Neural progenitor cell (in vitro differentiated cells): ENCODE measurements around the gene ANKRD18A. TPM values are rescaled to one million over a fixed set of nuclear protein-coding genes. Genes with fewer than 3 reads are reported as not detected.

Experiments used
- DNase-seq: peaks from one replicate; pipeline ENCODE4 v3.0.0-alpha.2; 2016; ENCODE audit warnings: low spot score
- H2AFZ ChIP-seq: fragments of 200-600 bp; sonication (generic); replicated peaks from 2 replicates; pipeline ENCODE4 v1.6.1; 2016; ENCODE audit warnings: antibody characterized with exemption
- H3F3A ChIP-seq: fragments of 200-600 bp; sonication (generic); 2 replicates; pipeline ENCODE4 v1.6.1; 2016; ENCODE audit warnings: antibody characterized with exemption, low read depth
- H3K27ac ChIP-seq: fragments of 200-600 bp; sonication (generic); 2 replicates; pipeline ENCODE4 v1.5.1; 2016; ENCODE audit warnings: mild to moderate bottlenecking
- H3K27me3 ChIP-seq: fragments of 200-600 bp; sonication (generic); 2 replicates; pipeline ENCODE4 v1.6.1; 2016; ENCODE audit warnings: mild to moderate bottlenecking, moderate library complexity
- H3K36me3 ChIP-seq: fragments of 200-600 bp; sonication (generic); 2 replicates; pipeline ENCODE4 v1.5.1; 2016
- H3K4me1 ChIP-seq: fragments of 200-600 bp; sonication (generic); 2 replicates; pipeline ENCODE4 v1.6.1; 2016; ENCODE audit warnings: mixed run types
- H3K4me2 ChIP-seq: fragments of 200-600 bp; sonication (generic); 2 replicates; pipeline ENCODE4 v1.6.1; 2016
- H3K4me3 ChIP-seq: fragments of 200-600 bp; sonication (generic); 2 replicates; pipeline ENCODE4 v1.5.1; 2016
- H3K79me2 ChIP-seq: fragments of 200-600 bp; sonication (generic); 2 replicates; pipeline ENCODE4 v1.6.1; 2016; ENCODE audit warnings: low read depth
- H3K9ac ChIP-seq: fragments of 200-600 bp; sonication (generic); 2 replicates; pipeline ENCODE4 v1.6.1; 2016
- H3K9me3 ChIP-seq: fragments of 200-600 bp; sonication (generic); 2 replicates; pipeline ENCODE4 v1.5.1; 2016; ENCODE audit warnings: low read depth
- H4K20me1 ChIP-seq: fragments of 200-600 bp; sonication (generic); 2 replicates; pipeline ENCODE4 v1.6.1; 2016; ENCODE audit warnings: low read depth
- H3K27ac Mint-ChIP-seq: 3 replicates; pipeline ENCODE4 v1.8.0; 2021; ENCODE audit warnings: mixed read lengths
- H3K27me3 Mint-ChIP-seq: 2 replicates; pipeline ENCODE4 v1.8.0; 2022; ENCODE audit warnings: low read depth, mild to moderate bottlenecking, inconsistent platforms, moderate library complexity, mixed read lengths; ENCODE audit not compliant: insufficient read depth
- H3K36me3 Mint-ChIP-seq: 3 replicates; pipeline ENCODE4 v1.8.0; 2021; ENCODE audit warnings: mixed read lengths
- H3K4me1 Mint-ChIP-seq: 3 replicates; pipeline ENCODE4 v1.8.0; 2021; ENCODE audit warnings: mixed read lengths
- H3K4me3 Mint-ChIP-seq: 3 replicates; pipeline ENCODE4 v1.8.0; 2021; ENCODE audit warnings: mild to moderate bottlenecking, moderate library complexity, mixed read lengths
- H3K9me3 Mint-ChIP-seq: 3 replicates; pipeline ENCODE4 v1.8.0; 2020; ENCODE audit warnings: mixed read lengths
- CTCF ChIP-seq: fragments of 200-600 bp; sonication (generic); IDR thresholded peaks from 2 replicates; pipeline ENCODE4 v1.5.1; 2017; ENCODE audit warnings: antibody characterized with exemption, mild to moderate bottlenecking
- EZH2 ChIP-seq: fragments of 200-600 bp; sonication (generic); IDR thresholded peaks from 2 replicates; pipeline ENCODE4 v1.6.1; 2017; ENCODE audit warnings: antibody characterized with exemption, mild to moderate bottlenecking, moderate library complexity
- EZH2phosphoT487 ChIP-seq: fragments of 200-600 bp; sonication (generic); IDR thresholded peaks from 2 replicates; pipeline ENCODE4 v1.6.1; 2017; ENCODE audit warnings: antibody characterized with exemption
- total RNA-seq: library from RNA; depleted of rRNA; stranded (reverse); fragments of >200 nt; gene quantifications from 2 replicates; pipeline ENCODE4 v1.2.3, GENCODE V29; 2015; ENCODE audit warnings: low replicate concordance

ANKRD18A gene
- total RNA-seq, 1 donor from 2014 or later: 3.0 TPM

- Mint-ChIP-seq H3K27me3 (peaks cover 11% of the 10 kb centered on the region), H3K27ac (no peak overlapping the region), H3K4me1 (no peaks in the 10 kb centered on the region), H3K4me3 (no peak overlapping the region), H3K9me3 (peaks cover 3% of the 10 kb centered on the region), H3K36me3 (no peaks in the 10 kb centered on the region)
- H3K27ac ChIP-seq: no peak overlapping the region
- no peak for TF ChIP-seq EZH2phosphoT487
- no peak for TF ChIP-seq EZH2
- H3K9me3 ChIP-seq: no peaks in the 10 kb centered on the region
- no peaks in the 10 kb centered on the region for H3K4me1 ChIP-seq
- DNase-seq: no peak
- no peaks in the 10 kb centered on the region for H3K36me3 ChIP-seq
- H2AFZ ChIP-seq: no peak overlapping the region
- H3K4me2 ChIP-seq: no peak overlapping the region
- H4K20me1 ChIP-seq: no peaks in the 10 kb centered on the region
- no peak overlapping the region for H3K4me3 ChIP-seq
- H3K27me3 ChIP-seq: no peaks in the 10 kb centered on the region
- H3K9ac ChIP-seq: no peak overlapping the region
- H3K79me2 ChIP-seq: no peaks in the 10 kb centered on the region
- no peaks in the 10 kb centered on the region for H3F3A ChIP-seq
Measured at GRCh38 chr9:38651400-38652042, 31.1 kb upstream of the ANKRD18A start.

- Histone ChIP-seq H3K27me3 (no peaks in the 10 kb centered on the region), H4K20me1 (no peaks in the 10 kb centered on the region), H3F3A (no peaks in the 10 kb centered on the region), H3K9ac (no peak overlapping the region), H3K4me1 (no peaks in the 10 kb centered on the region), H3K36me3 (no peaks in the 10 kb centered on the region), H3K4me3 (no peak overlapping the region), H3K9me3 (no peaks in the 10 kb centered on the region), H3K79me2 (no peaks in the 10 kb centered on the region), H3K27ac (no peak overlapping the region), H2AFZ (no peak overlapping the region), H3K4me2 (no peak overlapping the region)
- no peaks in the 10 kb centered on the region for H3K4me1 Mint-ChIP-seq
- H3K36me3 Mint-ChIP-seq: no peaks in the 10 kb centered on the region
- H3K27me3 Mint-ChIP-seq: peaks cover 11% of the 10 kb centered on the region
- no peak for DNase-seq
- no peak for TF ChIP-seq EZH2phosphoT487
- no peak for TF ChIP-seq CTCF
- TF ChIP-seq EZH2: no peak
- H3K9me3 Mint-ChIP-seq: peaks cover 3% of the 10 kb centered on the region
- no peak overlapping the region for H3K27ac Mint-ChIP-seq
- no peak overlapping the region for H3K4me3 Mint-ChIP-seq
Measured at GRCh38 chr9:38650564-38650963, 30.2 kb upstream of the ANKRD18A start.

DNA sequence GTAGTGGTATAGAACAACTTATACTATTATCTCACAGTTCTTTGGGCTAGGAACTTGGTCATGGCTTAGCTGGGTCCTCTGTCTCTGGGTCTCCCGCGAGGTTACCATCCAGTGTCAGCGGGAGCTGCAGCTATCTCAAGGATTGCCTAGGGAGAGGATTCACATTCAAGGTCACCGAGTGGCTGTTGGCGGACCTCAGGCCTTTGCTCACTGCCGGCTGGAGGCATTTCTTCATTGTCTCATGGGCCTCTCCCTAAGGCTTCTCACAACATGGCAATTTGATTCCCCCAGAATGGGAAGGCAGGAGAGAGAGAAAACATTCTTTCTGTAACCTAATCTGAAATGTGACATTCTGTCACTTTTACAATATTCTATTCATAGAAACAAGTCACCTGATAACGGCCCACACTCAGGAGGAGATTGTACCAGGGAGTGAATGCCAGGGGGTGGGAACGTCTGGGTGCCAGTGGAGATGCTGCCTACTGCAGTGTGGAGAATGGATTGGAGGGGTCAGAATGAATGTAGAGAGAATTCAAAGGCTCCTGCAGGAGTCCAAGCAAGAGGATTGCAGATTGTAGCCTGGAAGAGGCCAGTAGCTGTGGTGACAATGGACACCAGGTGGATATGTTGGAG is 29.5 kb upstream of the ANKRD18A start:
- H4K20me1 ChIP-seq: no peaks in the 10 kb centered on the region
- no peak overlapping the region for H3K4me2 ChIP-seq

More for the DNA sequence above, 29.5 kb upstream of the ANKRD18A start:
- Histone ChIP-seq H3K9ac (no peak overlapping the region), H3K27ac (no peak overlapping the region), H3K36me3 (no peaks in the 10 kb centered on the region), H3K4me3 (no peak overlapping the region), H3K4me1 (no peaks in the 10 kb centered on the region), H3K79me2 (no peaks in the 10 kb centered on the region), H3F3A (no peaks in the 10 kb centered on the region), H3K9me3 (no peaks in the 10 kb centered on the region), H3K27me3 (no peaks in the 10 kb centered on the region), H2AFZ (no peak overlapping the region)
- no peak for DNase-seq
- H3K4me3 Mint-ChIP-seq: no peak overlapping the region
- H3K4me1 Mint-ChIP-seq: no peaks in the 10 kb centered on the region
- peaks cover 15% of the 10 kb centered on the region for H3K27me3 Mint-ChIP-seq
- TF ChIP-seq EZH2 (no peak), CTCF (no peak), EZH2phosphoT487 (no peak)
- H3K27ac Mint-ChIP-seq: no peak overlapping the region
- peaks cover 3% of the 10 kb centered on the region for H3K9me3 Mint-ChIP-seq
- no peaks in the 10 kb centered on the region for H3K36me3 Mint-ChIP-seq
